Ovary (tissue), 3 donors: ENCODE data around the gene ZNF229.
"Not testable (repeated sequence)": the region's sequence is repeated elsewhere in the genome, so short reads cannot be mapped to it uniquely, and the experiment has no call there.

ENCODE experiments used
- POLR2A ChIP-seq: fragments of 450-650 bp; IDR thresholded peaks from one replicate; pipeline ENCODE4 v1.6.1; 2017; ENCODE audit warnings: antibody characterized with exemption, mild to moderate bottlenecking, moderate library complexity
- TF ChIP-seq, protein P1 (sequence below), 3 donors: fragments of 450-650 bp in 2 of 3; fragments of 200-600 bp in 1 of 3; IDR thresholded peaks; one replicate each; pipeline versions ENCODE4 v1.5.1 to v1.8.0; 2016 to 2022; ENCODE audit warnings: antibody characterized with exemption in 3 of 3, mild to moderate bottlenecking in 1 of 3
- donor health status: DM: no; HTN: no; CAD: no.

DNA sequence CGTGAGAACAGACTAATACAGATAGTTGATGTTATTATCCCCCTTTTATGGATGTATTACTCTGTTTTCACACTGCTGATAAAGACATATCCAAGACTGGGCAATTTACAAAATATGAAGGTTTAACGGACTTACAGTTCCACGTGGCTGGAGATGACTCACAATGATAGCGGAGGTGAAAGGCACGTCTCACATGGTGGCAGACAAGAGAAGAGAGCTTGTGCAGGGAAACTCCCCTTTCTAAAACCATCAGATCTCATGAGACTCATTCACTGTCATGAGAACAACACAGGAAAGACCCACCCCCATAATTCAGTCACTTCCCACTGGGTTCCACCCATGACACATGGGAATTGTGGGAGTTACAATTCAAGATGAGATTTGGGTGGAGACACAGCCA lies 20.5 kb upstream of the ZNF229 start:
- TF ChIP-seq, protein P1, sequence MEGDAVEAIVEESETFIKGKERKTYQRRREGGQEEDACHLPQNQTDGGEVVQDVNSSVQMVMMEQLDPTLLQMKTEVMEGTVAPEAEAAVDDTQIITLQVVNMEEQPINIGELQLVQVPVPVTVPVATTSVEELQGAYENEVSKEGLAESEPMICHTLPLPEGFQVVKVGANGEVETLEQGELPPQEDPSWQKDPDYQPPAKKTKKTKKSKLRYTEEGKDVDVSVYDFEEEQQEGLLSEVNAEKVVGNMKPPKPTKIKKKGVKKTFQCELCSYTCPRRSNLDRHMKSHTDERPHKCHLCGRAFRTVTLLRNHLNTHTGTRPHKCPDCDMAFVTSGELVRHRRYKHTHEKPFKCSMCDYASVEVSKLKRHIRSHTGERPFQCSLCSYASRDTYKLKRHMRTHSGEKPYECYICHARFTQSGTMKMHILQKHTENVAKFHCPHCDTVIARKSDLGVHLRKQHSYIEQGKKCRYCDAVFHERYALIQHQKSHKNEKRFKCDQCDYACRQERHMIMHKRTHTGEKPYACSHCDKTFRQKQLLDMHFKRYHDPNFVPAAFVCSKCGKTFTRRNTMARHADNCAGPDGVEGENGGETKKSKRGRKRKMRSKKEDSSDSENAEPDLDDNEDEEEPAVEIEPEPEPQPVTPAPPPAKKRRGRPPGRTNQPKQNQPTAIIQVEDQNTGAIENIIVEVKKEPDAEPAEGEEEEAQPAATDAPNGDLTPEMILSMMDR (IDR thresholded peaks at IDR 0.05): not testable (repeated sequence)
- TF ChIP-seq POLR2A: not testable (repeated sequence)
